ENCODE data around the gene COL17A1. TPM values are rescaled to one million over a fixed set of nuclear protein-coding genes. Genes with fewer than 3 reads are reported as not detected.

COL17A1 gene
- total RNA-seq, 4 donors from 2014 or later = 0.63 TPM; not detected in 3

DNA sequence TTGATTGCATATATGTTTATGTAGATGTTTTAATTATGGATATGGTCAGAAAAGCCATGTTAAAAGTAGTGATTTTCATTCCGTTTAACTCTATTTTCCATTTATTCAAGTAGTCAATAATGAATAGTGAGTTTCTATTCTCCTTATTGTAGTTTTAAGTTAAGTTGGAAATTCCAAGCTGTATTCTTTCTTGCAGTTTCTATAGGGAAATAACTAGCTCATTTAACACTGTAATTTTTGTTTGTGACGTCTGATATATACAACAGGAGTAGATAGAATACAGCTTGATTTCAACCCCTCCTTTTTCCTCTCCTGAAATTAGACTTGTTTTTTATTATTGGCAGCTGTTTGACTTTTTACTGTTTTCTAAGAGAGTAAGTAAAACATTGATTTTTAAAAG lies 71.5 kb downstream of the COL17A1 start:
- TF ChIP-seq, protein P1, sequence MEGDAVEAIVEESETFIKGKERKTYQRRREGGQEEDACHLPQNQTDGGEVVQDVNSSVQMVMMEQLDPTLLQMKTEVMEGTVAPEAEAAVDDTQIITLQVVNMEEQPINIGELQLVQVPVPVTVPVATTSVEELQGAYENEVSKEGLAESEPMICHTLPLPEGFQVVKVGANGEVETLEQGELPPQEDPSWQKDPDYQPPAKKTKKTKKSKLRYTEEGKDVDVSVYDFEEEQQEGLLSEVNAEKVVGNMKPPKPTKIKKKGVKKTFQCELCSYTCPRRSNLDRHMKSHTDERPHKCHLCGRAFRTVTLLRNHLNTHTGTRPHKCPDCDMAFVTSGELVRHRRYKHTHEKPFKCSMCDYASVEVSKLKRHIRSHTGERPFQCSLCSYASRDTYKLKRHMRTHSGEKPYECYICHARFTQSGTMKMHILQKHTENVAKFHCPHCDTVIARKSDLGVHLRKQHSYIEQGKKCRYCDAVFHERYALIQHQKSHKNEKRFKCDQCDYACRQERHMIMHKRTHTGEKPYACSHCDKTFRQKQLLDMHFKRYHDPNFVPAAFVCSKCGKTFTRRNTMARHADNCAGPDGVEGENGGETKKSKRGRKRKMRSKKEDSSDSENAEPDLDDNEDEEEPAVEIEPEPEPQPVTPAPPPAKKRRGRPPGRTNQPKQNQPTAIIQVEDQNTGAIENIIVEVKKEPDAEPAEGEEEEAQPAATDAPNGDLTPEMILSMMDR (IDR thresholded peaks at IDR 0.05 in 4 of 5, conservative IDR thresholded peaks at IDR 0.05 in 1 of 5) = no peak
- no peak for TF ChIP-seq POLR2A (IDR thresholded peaks at IDR 0.05)
- DNase-seq = no peak
- H3K4me3 ChIP-seq = no peak overlapping the region
- H3K36me3 ChIP-seq = peaks cover 0 to 25% of the 10 kb centered on the region in 2 donors
- H3K27me3 ChIP-seq = no peaks in the 10 kb centered on the region
- intact Hi-C loops (cut with DNase I; ENCODE audit: low total_unique reads) = no loop called here
- H3K9me3 ChIP-seq = no peaks in the 10 kb centered on the region
- H3K4me1 ChIP-seq = no peaks in the 10 kb centered on the region
- in situ Hi-C loops (cut with MboI; ENCODE audit: low sequenced_read_pairs in 4 of 4) = no loop called here
- ATAC-seq = no peak
- no peak overlapping the region for H3K27ac ChIP-seq

DNA sequence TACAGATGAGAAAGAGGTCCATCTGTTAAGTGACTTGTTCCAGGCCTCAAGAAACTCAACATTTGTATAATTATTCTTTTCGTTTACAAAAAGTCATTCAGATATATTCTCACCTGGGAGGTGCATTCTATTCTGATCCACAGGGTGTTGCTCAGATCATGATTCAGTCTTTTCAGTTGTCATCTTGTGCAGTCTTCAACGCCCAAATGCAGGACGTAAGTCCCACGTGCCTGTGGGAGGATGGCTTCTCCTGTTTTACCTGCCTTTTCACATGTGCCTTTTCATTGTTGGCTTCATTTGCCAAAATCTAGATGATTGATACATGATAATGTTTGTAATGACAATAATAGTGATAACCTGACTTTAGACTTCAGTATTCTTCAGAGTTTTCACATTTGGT lies 72.2 kb downstream of the COL17A1 start:
- Histone ChIP-seq H3K4me3 (no peak overlapping the region), H3K9me3 (no peaks in the 10 kb centered on the region), H3K27me3 (no peaks in the 10 kb centered on the region), H3K4me1 (no peaks in the 10 kb centered on the region), H3K27ac (no peak overlapping the region), H3K36me3 (peaks cover 0 to 22% of the 10 kb centered on the region in 2 donors)
- in situ Hi-C loops (cut with MboI; ENCODE audit: low sequenced_read_pairs in 4 of 4) = no loop called here
- TF ChIP-seq POLR2A (IDR thresholded peaks at IDR 0.05) = no peak
- TF ChIP-seq, protein P1 (IDR thresholded peaks at IDR 0.05 in 4 of 5, conservative IDR thresholded peaks at IDR 0.05 in 1 of 5) = no peak
- ATAC-seq (no peak), DNase-seq (no peak)
- intact Hi-C loops (cut with DNase I; ENCODE audit: low total_unique reads) = no loop called here

DNA sequence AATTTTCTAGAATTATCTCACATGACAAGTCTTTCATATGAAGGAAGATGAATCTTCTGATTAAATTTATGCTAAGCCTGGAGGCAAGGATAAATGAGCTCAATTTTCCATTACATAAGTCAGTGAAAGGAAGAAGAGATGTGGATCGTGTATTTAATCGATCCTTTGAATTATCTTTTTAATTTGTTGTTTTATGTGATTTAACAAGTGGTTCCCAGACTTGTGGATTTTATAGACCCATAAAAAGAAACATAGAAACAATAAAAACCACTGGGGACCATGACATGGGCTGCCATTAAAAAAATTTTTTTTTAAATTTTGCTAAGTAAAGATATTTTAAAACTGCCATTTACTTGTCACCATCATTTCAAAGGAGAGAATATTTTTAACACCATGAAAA lies 73.8 kb downstream of the COL17A1 start:
- Histone ChIP-seq H3K36me3 (peaks cover 0 to 27% of the 10 kb centered on the region in 2 donors), H3K4me1 (no peaks in the 10 kb centered on the region), H3K4me3 (no peak overlapping the region), H3K27ac (no peak overlapping the region), H3K27me3 (no peaks in the 10 kb centered on the region), H3K9me3 (no peaks in the 10 kb centered on the region)
- DNase-seq (no peak), ATAC-seq (no peak)
- TF ChIP-seq, protein P1 (IDR thresholded peaks at IDR 0.05 in 4 of 5, conservative IDR thresholded peaks at IDR 0.05 in 1 of 5) = no peak
- TF ChIP-seq POLR2A (IDR thresholded peaks at IDR 0.05) = no peak
- in situ Hi-C loops (cut with MboI; ENCODE audit: low sequenced_read_pairs in 4 of 4) = no loop called here
- intact Hi-C loops (cut with DNase I; ENCODE audit: low total_unique reads) = no loop called here

DNA sequence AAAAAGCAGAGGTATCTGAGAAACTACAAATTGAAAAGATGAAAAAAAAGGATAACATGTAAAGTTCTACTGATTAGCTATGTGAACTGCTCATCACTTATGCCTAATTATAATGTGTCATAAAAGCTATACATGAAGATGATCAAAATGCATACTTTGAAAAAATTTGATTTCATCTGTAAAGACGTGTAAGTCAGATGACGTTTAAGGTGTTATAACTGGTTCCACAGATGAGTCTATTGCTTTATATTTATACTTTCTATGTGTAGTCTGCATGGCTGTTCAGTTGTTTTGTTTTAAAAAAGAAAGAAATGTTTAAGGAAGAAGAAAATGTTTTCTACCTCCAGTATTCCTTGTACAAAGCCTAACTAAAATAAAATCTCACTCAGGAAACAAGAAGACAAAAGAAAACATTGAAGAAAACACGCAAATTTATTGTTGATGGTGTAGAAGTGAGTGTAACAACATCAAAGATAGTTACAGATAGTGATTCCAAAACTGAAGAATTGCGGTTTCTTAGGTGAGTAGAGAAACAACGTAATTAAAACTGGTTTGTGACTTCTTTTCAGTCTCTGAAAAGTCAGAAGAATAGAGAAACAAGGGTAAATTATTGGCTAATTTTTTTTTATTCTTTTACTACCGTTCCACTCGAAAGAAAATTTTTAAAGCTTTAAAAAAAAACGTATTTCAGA lies 80.4 kb downstream of the COL17A1 start:
- H3K27me3 ChIP-seq = no peaks in the 10 kb centered on the region
- DNase-seq = no peak
- no peaks in the 10 kb centered on the region for H3K4me1 ChIP-seq
- H3K4me3 ChIP-seq = no peak overlapping the region
- no peaks in the 10 kb centered on the region for H3K9me3 ChIP-seq
- intact Hi-C loops (cut with DNase I; ENCODE audit: low total_unique reads) (no loop called here), in situ Hi-C loops (cut with MboI; ENCODE audit: low sequenced_read_pairs in 4 of 4) (no loop called here)
- no peak for ATAC-seq
- peaks cover 0 to 76% of the 10 kb centered on the region in 2 donors for H3K36me3 ChIP-seq
- H3K27ac ChIP-seq = no peak overlapping the region
- TF ChIP-seq POLR2A (IDR thresholded peaks at IDR 0.05) = no peak
- TF ChIP-seq, protein P1 (IDR thresholded peaks at IDR 0.05 in 4 of 5, conservative IDR thresholded peaks at IDR 0.05 in 1 of 5) = no peak

- H3K4me3 ChIP-seq = no peak overlapping the region
- H3K36me3 ChIP-seq = peaks cover 0 to 91% of the 10 kb centered on the region in 2 donors
- H3K27me3 ChIP-seq = no peaks in the 10 kb centered on the region
- H3K27ac ChIP-seq = no peak overlapping the region
- ATAC-seq (no peak), DNase-seq (no peak)
- no peaks in the 10 kb centered on the region for H3K9me3 ChIP-seq
- TF ChIP-seq POLR2A (IDR thresholded peaks at IDR 0.05) = no peak
- TF ChIP-seq, protein P1 (IDR thresholded peaks at IDR 0.05 in 4 of 5, conservative IDR thresholded peaks at IDR 0.05 in 1 of 5) = no peak
- no peaks in the 10 kb centered on the region for H3K4me1 ChIP-seq
- in situ Hi-C loops (cut with MboI; ENCODE audit: low sequenced_read_pairs in 4 of 4) (no loop called here), intact Hi-C loops (cut with DNase I; ENCODE audit: low total_unique reads) (no loop called here)
Observed at GRCh38 chr10:104002911-104003310, 82.8 kb downstream of the COL17A1 start.
